ENCODE data around the gene AGPAT2.

AGPAT2 gene

GRCh38 chr9:136658849-136659535 is 28.3 kb downstream of the AGPAT2 start:
- peak overlapping the region; percentile 5; the same call in 1 of the 2 replicates for H3K4me2 ChIP-seq (ENCODE audit: low read length)
- H3F3A ChIP-seq (ENCODE audit: control insufficient read depth, insufficient read depth): no peaks in the 10 kb centered on the region

GRCh38 chr9:136657974-136658848 is 29.0 kb downstream of the AGPAT2 start:
- Histone ChIP-seq H3K4me2 (ENCODE audit: low read length) (no peak overlapping the region), H4K20me1 (ENCODE audit: control insufficient read depth, insufficient read depth, low read depth, low read length) (no peaks in the 10 kb centered on the region), H3K4me1 (ENCODE audit: control insufficient read depth, low read length) (peaks cover 45% of the 10 kb centered on the region), H3K27ac (ENCODE audit: low read depth, low read length) (no peak overlapping the region), H3K9me2 (replicated peaks; ENCODE audit: control insufficient read depth, low read length) (no peaks in the 10 kb centered on the region), H3K36me3 (ENCODE audit: control insufficient read depth, low read length) (no peaks in the 10 kb centered on the region), H3K9me3 (ENCODE audit: control insufficient read depth, insufficient read depth, low read length) (no peaks in the 10 kb centered on the region), H3K27me3 (ENCODE audit: control insufficient read depth, low read length) (peaks cover 62% of the 10 kb centered on the region), H3K4me3 (ENCODE audit: low read length) (no peak overlapping the region), H3F3A (ENCODE audit: control insufficient read depth, insufficient read depth) (no peaks in the 10 kb centered on the region), H3K79me2 (ENCODE audit: control insufficient read depth, low read length) (no peaks in the 10 kb centered on the region)
- TF ChIP-seq CTCF (IDR thresholded peaks at IDR 0.05; ENCODE audit: low read depth, low read length, poor library complexity, severe bottlenecking) (no peak), EZH2phosphoT487 (IDR thresholded peaks at IDR 0.05; ENCODE audit: borderline replicate concordance, low read length) (no peak)

More at GRCh38 chr9:136658849-136659535, 28.3 kb downstream of the AGPAT2 start:
- H3K79me2 ChIP-seq (ENCODE audit: control insufficient read depth, low read length): no peaks in the 10 kb centered on the region
- H3K4me1 ChIP-seq (ENCODE audit: control insufficient read depth, low read length): peaks cover 45% of the 10 kb centered on the region
- H3K27ac ChIP-seq (ENCODE audit: low read depth, low read length): no peak overlapping the region
- H3K36me3 ChIP-seq (ENCODE audit: control insufficient read depth, low read length): no peaks in the 10 kb centered on the region
- H3K4me3 ChIP-seq (ENCODE audit: low read length): no peak overlapping the region
- no peaks in the 10 kb centered on the region for H3K9me3 ChIP-seq (ENCODE audit: control insufficient read depth, insufficient read depth, low read length)
- H3K27me3 ChIP-seq (ENCODE audit: control insufficient read depth, low read length): peaks cover 67% of the 10 kb centered on the region
- no peaks in the 10 kb centered on the region for H3K9me2 ChIP-seq (replicated peaks; ENCODE audit: control insufficient read depth, low read length)
- no peak for TF ChIP-seq CTCF (IDR thresholded peaks at IDR 0.05; ENCODE audit: low read depth, low read length, poor library complexity, severe bottlenecking)
- TF ChIP-seq EZH2phosphoT487 (IDR thresholded peaks at IDR 0.05; ENCODE audit: borderline replicate concordance, low read length): 0 out of 2 replicates have a peak, but pooled peaks have one; percentile 59
- no peaks in the 10 kb centered on the region for H4K20me1 ChIP-seq (ENCODE audit: control insufficient read depth, insufficient read depth, low read depth, low read length)

- Histone ChIP-seq H3K9me2 (replicated peaks; ENCODE audit: control insufficient read depth, low read length) (no peaks in the 10 kb centered on the region), H3K27me3 (ENCODE audit: control insufficient read depth, low read length) (peaks cover 62% of the 10 kb centered on the region), H3K4me3 (ENCODE audit: low read length) (no peak overlapping the region), H3K27ac (ENCODE audit: low read depth, low read length) (no peak overlapping the region), H4K20me1 (ENCODE audit: control insufficient read depth, insufficient read depth, low read depth, low read length) (no peaks in the 10 kb centered on the region), H3K4me2 (ENCODE audit: low read length) (no peak overlapping the region; the same call in 1 of the 2 replicates), H3K36me3 (ENCODE audit: control insufficient read depth, low read length) (no peaks in the 10 kb centered on the region), H3F3A (ENCODE audit: control insufficient read depth, insufficient read depth) (no peaks in the 10 kb centered on the region), H3K9me3 (ENCODE audit: control insufficient read depth, insufficient read depth, low read length) (no peaks in the 10 kb centered on the region), H3K4me1 (ENCODE audit: control insufficient read depth, low read length) (peaks cover 45% of the 10 kb centered on the region), H3K79me2 (ENCODE audit: control insufficient read depth, low read length) (no peaks in the 10 kb centered on the region)
- no peak for TF ChIP-seq CTCF (IDR thresholded peaks at IDR 0.05; ENCODE audit: low read depth, low read length, poor library complexity, severe bottlenecking)
- no peak for TF ChIP-seq EZH2phosphoT487 (IDR thresholded peaks at IDR 0.05; ENCODE audit: borderline replicate concordance, low read length)
Measured at GRCh38 chr9:136656795-136657611, 30.3 kb downstream of the AGPAT2 start.
